Measurements from ENCODE around the gene SH3GLB1.

- TF ChIP-seq CTCF (IDR thresholded peaks at IDR 0.05), result no peak
- TF ChIP-seq POLR2A (IDR thresholded peaks at IDR 0.05), result no peak
Observed at GRCh38 chr1:86712088-86712860, 7.9 kb downstream of the SH3GLB1 start.
